GM12878 (cell line): ENCODE results near the gene SLCO2A1. TPM values are rescaled to one million over a fixed set of nuclear protein-coding genes. Genes with fewer than 3 reads are reported as not detected.

ENCODE experiments used
- ATAC-seq: fragments of 200-7000 bp; cut with Tn5 transposase; 3 replicates; pipeline ENCODE4 v1.9.1; 2020; ENCODE audit warnings: mild to moderate bottlenecking, moderate library complexity
- BruUV-seq: library from RNA; stranded (reverse); fragments of 400-500 nt; replicated peaks from 2 replicates; lab custom pipeline; 2021; lab: Mats Ljungman, UMichigan
- CTCF ChIA-PET: fragments of 300-600 bp; sonication (Branson Sonifier 250); formaldehyde crosslinking; extraction: SDS; loops from one replicate; lab custom pipeline; 2021; ENCODE audit warnings: inconsistent platforms; lab: Yijun Ruan, JAX
- POLR2A ChIA-PET: fragments of 350-600 bp; formaldehyde crosslinking; extraction: SDS; loops from one replicate; lab custom pipeline; 2021; ENCODE audit warnings: inconsistent platforms; lab: Charles Lee
- RAD21 ChIA-PET: fragments of 300-600 bp; sonication (Branson Sonifier 250); formaldehyde crosslinking; loops from one replicate; lab custom pipeline; 2023; ENCODE audit warnings: antibody characterized with exemption; ENCODE audit not compliant: unreplicated experiment; lab: Charles Lee
- SMC1A ChIA-PET: fragments of 300-600 bp; sonication (Branson Sonifier 250); formaldehyde crosslinking; loops from one replicate; lab custom pipeline; 2023; ENCODE audit not compliant: unreplicated experiment, uncharacterized antibody; lab: Charles Lee
- DNase-seq: peaks from one replicate; pipeline ENCODE4 v3.0.0-alpha.2; 2011; ENCODE audit warnings: low read depth, low spot score
- FAIRE-seq: peaks from 3 replicates; lab custom pipeline; 2011; peaks lifted over from hg19 to GRCh38; lab: Jason Lieb, UNC
- H2AFZ ChIP-seq: 2 replicates; pipeline ENCODE4 v1.6.0; 2011; ENCODE audit warnings: low read depth, low read length, control low read depth; ENCODE audit not compliant: control insufficient read depth
- H3K27ac ChIP-seq: 2 replicates; pipeline ENCODE4 v1.5.1; 2011; ENCODE audit warnings: control low read depth; ENCODE audit not compliant: control insufficient read depth, insufficient read depth
- H3K27me3 ChIP-seq, 2 experiments: replicated peaks in 1 of 2; 2 replicates each; pipeline versions ENCODE4 v1.6.0 to v1.6.1; 2011; ENCODE audit warnings: low read length in 1 of 2; ENCODE audit not compliant: control insufficient read depth in 2 of 2, insufficient read depth in 2 of 2
- H3K36me3 ChIP-seq, 2 experiments: 2 replicates each; pipeline ENCODE4 v1.5.1; 2011; ENCODE audit warnings: low read length in 1 of 2; ENCODE audit not compliant: control insufficient read depth in 2 of 2, insufficient read depth in 2 of 2
- H3K4me1 ChIP-seq: 2 replicates; pipeline ENCODE4 v1.6.1; 2011; ENCODE audit warnings: mild to moderate bottlenecking, low read length, moderate library complexity, mixed read lengths; ENCODE audit not compliant: control insufficient read depth, insufficient read depth
- H3K4me2 ChIP-seq: 2 replicates; pipeline ENCODE4 v1.6.0; 2011; ENCODE audit warnings: control low read depth; ENCODE audit not compliant: control insufficient read depth, insufficient read depth
- H3K4me3 ChIP-seq: fragments of 200-600 bp; sonication (generic); 2 replicates; pipeline ENCODE4 v1.5.1; 2016
- H3K79me2 ChIP-seq: 2 replicates; pipeline ENCODE4 v1.6.0; 2011; ENCODE audit warnings: low read length; ENCODE audit not compliant: control insufficient read depth, insufficient read depth
- H3K9ac ChIP-seq: 2 replicates; pipeline ENCODE4 v1.8.0; 2011; ENCODE audit warnings: low read length, control low read depth, mixed read lengths; ENCODE audit not compliant: control insufficient read depth, insufficient read depth
- H3K9me3 ChIP-seq: replicated peaks from 3 replicates; pipeline ENCODE4 v1.5.1; 2011; ENCODE audit warnings: mild to moderate bottlenecking, low read length; ENCODE audit not compliant: control insufficient read depth, insufficient read depth
- H4K20me1 ChIP-seq: 2 replicates; pipeline ENCODE4 v1.6.0; 2011; ENCODE audit not compliant: control insufficient read depth, insufficient read depth
- CHD1 ChIP-seq: IDR thresholded peaks from 2 replicates; pipeline ENCODE4 v1.6.1; 2012; ENCODE audit warnings: low read depth, low read length, improper control_type of control experiment
- EED ChIP-seq: sonication (generic); IDR thresholded peaks from 2 replicates; pipeline ENCODE4 v1.6.1; 2016; ENCODE audit warnings: antibody characterized with exemption, low read depth
- HDAC6 ChIP-seq: fragments of 200-600 bp; sonication (generic); IDR thresholded peaks from one replicate; pipeline ENCODE4 v1.8.0; 2017; ENCODE audit warnings: antibody characterized with exemption; ENCODE audit not compliant: unreplicated experiment
- SUZ12 ChIP-seq: fragments of 200-600 bp; sonication (generic); IDR thresholded peaks from one replicate; pipeline ENCODE4 v1.6.1; 2018; ENCODE audit warnings: antibody characterized with exemption, mild to moderate bottlenecking; ENCODE audit not compliant: unreplicated experiment
- WGBS: methylation state at CpG from one replicate; pipeline ENCODE4 v1.1.6; 2016; ENCODE audit warnings: low lambda C conversion rate; ENCODE audit not compliant: insufficient replicate concordance, insufficient coverage; ENCODE audit errors: missing lambda C conversion rate; 5-methylcytosine and 5-hydroxymethylcytosine counted together
- in situ Hi-C: fragments of 300-500 bp; cut with MboI; formaldehyde crosslinking; loops from 9 replicates; pipeline ENCODE4 v1.14.3; 2018; ENCODE audit warnings: mixed read lengths
- intact Hi-C: fragments of 100-400 bp; cut with micrococcal nuclease; formaldehyde crosslinking; loops from one replicate; pipeline ENCODE4 v1.14.2; 2022; ENCODE audit not compliant: unreplicated experiment
- polyA plus RNA-seq, 11 experiments: library from polyadenylated mRNA; depleted of rRNA in 4 of 11; unstranded in 6 of 11; stranded (reverse) in 5 of 11; fragments of >200 nt; fragmentation: Nextera tagmentation in 4 of 11; fragmentation: Illumina TruSeq in 1 of 11; extraction: Ambion mirVana in 4 of 11; extraction: Trizol in 1 of 11; gene quantifications; 1 replicate in 1 of 11; 2 replicates in 10 of 11; pipeline versions ENCODE4 v1.2.1 to v1.2.3, GENCODE V29; 2011 to 2016; ENCODE audit warnings: inconsistent platforms in 2 of 11, missing spikeins in 2 of 11, low read depth in 1 of 11
- total RNA-seq, 4 experiments: library from RNA; depleted of rRNA in 3 of 4; stranded (reverse); fragments of >200 nt in 3 of 4; fragmentation: Illumina TruSeq in 1 of 4; extraction: Trizol in 1 of 4; gene quantifications; 2 replicates each; pipeline versions ENCODE4 v1.2.1 to v1.2.3, GENCODE V29; 2013 to 2021

Gene SLCO2A1
- total and polyA plus RNA-seq, 10 of the 15 experiments (the other 5 are each of a cell fraction or from before 2014, with no cell fraction given) = 0.05 TPM; not detected in 9

GRCh38 chr3:133896002-133896761, 133.5 kb downstream of the SLCO2A1 start:
- no peaks in the 10 kb centered on the region for H3K79me2 ChIP-seq
- H3K9me3 ChIP-seq = no peaks in the 10 kb centered on the region; the same call in 2 of the 3 replicates
- TF ChIP-seq EED = no peak
- TF ChIP-seq HDAC6 = peak; percentile 4
- H3K4me2 ChIP-seq = peak overlapping the region; percentile 14; the same call in 1 of the 2 replicates
- H4K20me1 ChIP-seq = no peaks in the 10 kb centered on the region; the same call in 1 of the 2 replicates
- no peak for FAIRE-seq
- DNase-seq = no peak
- peaks cover 12 to 13% of the 10 kb centered on the region in 2 experiments for H3K27me3 ChIP-seq
- H3K9ac ChIP-seq = no peak overlapping the region
- ChIA-PET RAD21 (no interaction called here), CTCF (no interaction called here), POLR2A (no interaction called here), SMC1A (no interaction called here)
- no peak overlapping the region for H3K27ac ChIP-seq
- H3K4me1 ChIP-seq = no peaks in the 10 kb centered on the region
- H2AFZ ChIP-seq = no peak overlapping the region
- 38% methylated on average over 30 of the region's 37 CpGs for WGBS
- H3K36me3 ChIP-seq = no peaks in the 10 kb centered on the region
- intact Hi-C loops = no loop called here
- in situ Hi-C loops = no loop called here
- H3K4me3 ChIP-seq = no peak overlapping the region
- no TSS peak for BruUV-seq
- ATAC-seq = no peak

- no peak within 1 kb of the TSS for H2AFZ ChIP-seq
Measured at GRCh38 chr3:133895208-133896001, 134.3 kb downstream of the SLCO2A1 start, which contains the start of gene RAB6B. TSS of gene RAB6B (minus strand) at chr3:133895882. CDS start at chr3:133895466, 416 bp downstream.

More at GRCh38 chr3:133895208-133896001, 134.3 kb downstream of the SLCO2A1 start, which contains the start of gene RAB6B:
- Histone ChIP-seq H3K9me3 (no peaks in the 10 kb centered on the region; the same call in 2 of the 3 replicates), H3K36me3 (no peaks in the 10 kb centered on the region), H3K4me3 (peak within 1 kb of the TSS; percentile 55; the same call in 1 of the 2 replicates), H4K20me1 (no peaks in the 10 kb centered on the region; the same call in 1 of the 2 replicates), H3K4me1 (no peaks in the 10 kb centered on the region), H3K27ac (no peak within 1 kb of the TSS), H3K4me2 (peak within 1 kb of the TSS; percentile 64), H3K79me2 (no peaks in the 10 kb centered on the region), H3K9ac (no peak within 1 kb of the TSS), H3K27me3 (peaks cover 12 to 13% of the 10 kb centered on the region in 2 experiments)
- TF ChIP-seq HDAC6 = peak; percentile 52
- peak; percentile 77 for TF ChIP-seq SUZ12
- no peak for TF ChIP-seq CHD1
- ChIA-PET RAD21 (no interaction called here), SMC1A (no interaction called here), POLR2A (no interaction called here), CTCF (no interaction called here)
- 6% methylated on average over 58 of the region's 80 CpGs for WGBS
- ATAC-seq (peak; percentile 75), FAIRE-seq (no peak), DNase-seq (no peak)
- no TSS peak for BruUV-seq
- in situ Hi-C loops (no loop called here), intact Hi-C loops (no loop called here)
